ENCODE measurements around the gene ARHGAP20.

- no peak for TF ChIP-seq CTCF (IDR thresholded peaks at IDR 0.05)
- no peak for TF ChIP-seq POLR2A (IDR thresholded peaks at IDR 0.05)
- no peak for TF ChIP-seq POLR2AphosphoS5 (IDR thresholded peaks at IDR 0.05)
Measured at GRCh38 chr11:110631551-110631950, 80.7 kb downstream of the ARHGAP20 start.

Data from stomach (tissue), 4 donors.